MM.1S (cell line): ENCODE measurements around the gene RGS16.

Source experiments
- CTCF ChIP-seq: fragments of 300-600 bp; sonication (generic); IDR thresholded peaks from 2 replicates; pipeline ENCODE4 v1.5.1; 2016; ENCODE audit warnings: antibody characterized with exemption, low read length, mixed read lengths
- EZH2 ChIP-seq: fragments of 300-600 bp; sonication (generic); optimal IDR thresholded peaks from 2 replicates; pipeline ENCODE3; 2017; ENCODE audit warnings: low read depth, mild to moderate bottlenecking, antibody characterized with exemption, low read length, mixed read lengths

GRCh38 chr1:182633657-182634281 lies 29.6 kb upstream of the RGS16 start:
- TF ChIP-seq CTCF (no peak), EZH2 (no peak)
